HG03108 (cell line): ENCODE data around the gene ICAM4.
"Not testable (repeated sequence)": the region's sequence is repeated elsewhere in the genome, so short reads cannot be mapped to it uniquely, and the experiment has no call there.

ENCODE experiments used
- ATAC-seq: cut with Tn5 transposase; IDR thresholded peaks from one replicate; pipeline ENCODE4 v1.9.1; 2021; ENCODE audit warnings: moderate library complexity; ENCODE audit not compliant: unreplicated experiment

Gene ICAM4

DNA sequence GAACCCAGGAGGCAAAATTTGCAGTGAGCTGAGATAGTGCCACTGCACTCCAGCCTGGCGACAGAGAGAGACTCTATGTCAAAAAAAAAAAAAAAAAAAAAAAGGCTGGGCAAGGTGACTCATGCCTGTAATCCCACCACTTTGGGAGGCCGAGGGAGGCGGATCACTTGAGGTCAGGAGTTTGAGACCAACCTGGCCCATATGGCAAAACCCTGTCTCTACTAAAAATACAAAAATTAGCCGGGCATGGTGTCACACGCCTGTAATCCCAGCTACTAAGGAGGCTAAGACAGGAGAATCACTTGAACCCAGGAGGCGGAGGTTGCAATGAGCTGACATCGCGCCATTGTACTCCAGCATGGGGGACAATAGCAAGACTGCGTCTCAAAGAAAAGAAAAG, 50.0 kb downstream of the ICAM4 start:
- not testable (repeated sequence) for ATAC-seq
